GM21717 (cell line): ENCODE measurements around the gene VASP.

Experiments
- ATAC-seq: cut with Tn5 transposase; IDR thresholded peaks from one replicate; pipeline ENCODE4 v1.9.1; 2021; ENCODE audit warnings: mild to moderate bottlenecking, moderate library complexity; ENCODE audit not compliant: unreplicated experiment

VASP gene

GRCh38 chr19:45506989-45507871, at the start of gene VASP:
TSS of gene VASP (plus strand) at chr19:45507479. CDS start at chr19:45507772, 293 bp downstream.
- ATAC-seq = peak; percentile 37

GRCh38 chr19:45457776-45458175, 49.5 kb upstream of the VASP start:
- no peak for ATAC-seq

GRCh38 chr19:45460807-45461347, 46.4 kb upstream of the VASP start:
- ATAC-seq = no peak

- no peak for ATAC-seq
Observed at GRCh38 chr19:45462174-45462573, 45.1 kb upstream of the VASP start.

GRCh38 chr19:45463241-45463640, 44.0 kb upstream of the VASP start:
- ATAC-seq = no peak

GRCh38 chr19:45464274-45464673, 43.0 kb upstream of the VASP start:
- no peak for ATAC-seq

- no peak for ATAC-seq
Observed at GRCh38 chr19:45464852-45465441, 42.3 kb upstream of the VASP start.

- ATAC-seq = no peak
Observed at GRCh38 chr19:45467115-45467455, 40.2 kb upstream of the VASP start.

- no peak for ATAC-seq
Observed at GRCh38 chr19:45467456-45468158, 39.7 kb upstream of the VASP start, which contains the start of gene FOSB. TSS of gene FOSB (plus strand) at chr19:45467996. CDS start at chr19:45468587, 591 bp downstream.

- no peak for ATAC-seq
Observed at GRCh38 chr19:45468159-45468651, 39.1 kb upstream of the VASP start.

GRCh38 chr19:45468803-45469131, 38.5 kb upstream of the VASP start:
- ATAC-seq = peak; percentile 13

- ATAC-seq = peak; percentile 54
Observed at GRCh38 chr19:45469132-45469944, 37.9 kb upstream of the VASP start.

- ATAC-seq = no peak
Observed at GRCh38 chr19:45469945-45470761, 37.1 kb upstream of the VASP start.

- ATAC-seq = no peak
Observed at GRCh38 chr19:45470762-45471081, 36.6 kb upstream of the VASP start.

GRCh38 chr19:45471111-45471930, 36.0 kb upstream of the VASP start:
- ATAC-seq = no peak

- ATAC-seq = no peak
Observed at GRCh38 chr19:45471931-45472562, 35.2 kb upstream of the VASP start.

- no peak for ATAC-seq
Observed at GRCh38 chr19:45472563-45473366, 34.5 kb upstream of the VASP start.

GRCh38 chr19:45473367-45473681, 34.0 kb upstream of the VASP start:
- ATAC-seq = no peak
